Measurements from ENCODE around the gene ASB2. TPM values are rescaled to one million over a fixed set of nuclear protein-coding genes. Genes with fewer than 3 reads are reported as not detected.

ASB2 gene
- total and polyA plus RNA-seq, 2 of the 4 experiments (the other 2 are of a cell fraction), result 0.54 to 0.77 TPM

- dilution Hi-C loops (cut with HindIII; ENCODE audit: low sequenced_read_pairs, unreplicated experiment) (no loop called here), intact Hi-C loops (cut with micrococcal nuclease) (no loop called here)
- BruUV-seq (replicated peaks), result no TSS peak
Observed at GRCh38 chr14:94016446-94016976, 40.1 kb upstream of the ASB2 start.

More at GRCh38 chr14:94016446-94016976, 40.1 kb upstream of the ASB2 start:
- no peak overlapping the region for H4K5ac ChIP-seq (ENCODE audit: low read depth, low read length)
- H2AFZ ChIP-seq (replicated peaks; ENCODE audit: low read length, poor library complexity), result no peak overlapping the region
- ChIA-PET CTCF (interaction anchor here (0.6 to 1.7 kb wide), 2 partner anchors 10 to 77 kb away, joined by 3 to 4 read pairs; no protein-coding TSS in a partner anchor), POLR2A (ENCODE audit: unreplicated experiment) (interaction anchor here (0.5 kb wide), 1 partner anchor 72 kb away, joined by 9 read pairs; no protein-coding TSS in a partner anchor)
- no peaks in the 10 kb centered on the region for H3K4me1 ChIP-seq (ENCODE audit: control insufficient read depth, insufficient read depth, low read length)
- H3K27ac ChIP-seq (ENCODE audit: insufficient read depth, low read length), result no peak overlapping the region
- H3K4me2 ChIP-seq (ENCODE audit: low read depth, low read length), result no peak overlapping the region
- no peak for DNase-seq
- no peak overlapping the region for H2AK5ac ChIP-seq (ENCODE audit: low read depth, low read length)
- no peaks in the 10 kb centered on the region for H3K36me3 ChIP-seq (ENCODE audit: control insufficient read depth, insufficient read depth, low read length)
- no peak overlapping the region for H3K18ac ChIP-seq (ENCODE audit: low read depth, low read length)
- in situ Hi-C loops (cut with MboI; ENCODE audit: low sequenced_read_pairs), result no loop called here
- TF ChIP-seq RAD21 (IDR thresholded peaks at IDR 0.05; ENCODE audit: low read length), result no peak
- TF ChIP-seq, protein P1, sequence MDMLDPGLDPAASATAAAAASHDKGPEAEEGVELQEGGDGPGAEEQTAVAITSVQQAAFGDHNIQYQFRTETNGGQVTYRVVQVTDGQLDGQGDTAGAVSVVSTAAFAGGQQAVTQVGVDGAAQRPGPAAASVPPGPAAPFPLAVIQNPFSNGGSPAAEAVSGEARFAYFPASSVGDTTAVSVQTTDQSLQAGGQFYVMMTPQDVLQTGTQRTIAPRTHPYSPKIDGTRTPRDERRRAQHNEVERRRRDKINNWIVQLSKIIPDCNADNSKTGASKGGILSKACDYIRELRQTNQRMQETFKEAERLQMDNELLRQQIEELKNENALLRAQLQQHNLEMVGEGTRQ (IDR thresholded peaks at IDR 0.05; ENCODE audit: low read depth, low read length), result no peak
- TF ChIP-seq MXI1 (IDR thresholded peaks at IDR 0.05; ENCODE audit: borderline replicate concordance, low read depth, low read length), result no peak
- TF ChIP-seq MAFK (IDR thresholded peaks at IDR 0.05; ENCODE audit: low read depth, low read length), result no peak
- TF ChIP-seq MAZ (IDR thresholded peaks at IDR 0.05; ENCODE audit: borderline replicate concordance, low read depth, low read length), result no peak
- TF ChIP-seq RCOR1 (IDR thresholded peaks at IDR 0.05; ENCODE audit: insufficient replicate concordance, low read length), result no peak
- no peak for TF ChIP-seq NFE2L2 (IDR thresholded peaks at IDR 0.05; ENCODE audit: low read depth, low read length)
- TF ChIP-seq, protein P2, sequence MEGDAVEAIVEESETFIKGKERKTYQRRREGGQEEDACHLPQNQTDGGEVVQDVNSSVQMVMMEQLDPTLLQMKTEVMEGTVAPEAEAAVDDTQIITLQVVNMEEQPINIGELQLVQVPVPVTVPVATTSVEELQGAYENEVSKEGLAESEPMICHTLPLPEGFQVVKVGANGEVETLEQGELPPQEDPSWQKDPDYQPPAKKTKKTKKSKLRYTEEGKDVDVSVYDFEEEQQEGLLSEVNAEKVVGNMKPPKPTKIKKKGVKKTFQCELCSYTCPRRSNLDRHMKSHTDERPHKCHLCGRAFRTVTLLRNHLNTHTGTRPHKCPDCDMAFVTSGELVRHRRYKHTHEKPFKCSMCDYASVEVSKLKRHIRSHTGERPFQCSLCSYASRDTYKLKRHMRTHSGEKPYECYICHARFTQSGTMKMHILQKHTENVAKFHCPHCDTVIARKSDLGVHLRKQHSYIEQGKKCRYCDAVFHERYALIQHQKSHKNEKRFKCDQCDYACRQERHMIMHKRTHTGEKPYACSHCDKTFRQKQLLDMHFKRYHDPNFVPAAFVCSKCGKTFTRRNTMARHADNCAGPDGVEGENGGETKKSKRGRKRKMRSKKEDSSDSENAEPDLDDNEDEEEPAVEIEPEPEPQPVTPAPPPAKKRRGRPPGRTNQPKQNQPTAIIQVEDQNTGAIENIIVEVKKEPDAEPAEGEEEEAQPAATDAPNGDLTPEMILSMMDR (conservative IDR thresholded peaks at IDR 0.05; ENCODE audit: low read depth, low read length), result no peak
- TF ChIP-seq RFX5 (IDR thresholded peaks at IDR 0.05; ENCODE audit: low read depth, low read length), result no peak
- TF ChIP-seq FOS (IDR thresholded peaks at IDR 0.05; ENCODE audit: low read depth, low read length), result no peak
- no peak for TF ChIP-seq CHD1 (IDR thresholded peaks at IDR 0.05; ENCODE audit: low read depth, low read length)
- no peak for TF ChIP-seq BHLHE40 (IDR thresholded peaks at IDR 0.05; ENCODE audit: low read depth, low read length)
- peaks cover 33% of the 10 kb centered on the region for H3K27me3 ChIP-seq (ENCODE audit: control insufficient read depth, insufficient read depth, low read length)
- no peak overlapping the region for H3K56ac ChIP-seq (ENCODE audit: extremely low read depth, insufficient read depth, low read length)
- no peak overlapping the region for H4K8ac ChIP-seq (ENCODE audit: low read depth in 2 of 2, low read length in 2 of 2)
- H4K91ac ChIP-seq (ENCODE audit: insufficient read depth, low read depth, low read length), result no peak overlapping the region
- no peaks in the 10 kb centered on the region for H3K9me1 ChIP-seq (ENCODE audit: insufficient read depth, low read length)
- H3K79me1 ChIP-seq (ENCODE audit: low read depth in 1 of 2, low read length in 2 of 2), result no peaks in the 10 kb centered on the region
- no peak overlapping the region for H3K23ac ChIP-seq (ENCODE audit: low read depth, low read length)
- ATAC-seq (ENCODE audit: low read depth), result no peak
- H3K4me3 ChIP-seq (ENCODE audit: insufficient read depth, low read depth, low read length), result no peak overlapping the region
- H3K4ac ChIP-seq (ENCODE audit: low read depth, low read length), result no peak overlapping the region
- no peaks in the 10 kb centered on the region for H3K9me3 ChIP-seq (ENCODE audit: control insufficient read depth, insufficient read depth, low read length)
- H2BK5ac ChIP-seq (ENCODE audit: low read depth, low read length, poor library complexity, severe bottlenecking), result no peak overlapping the region
- H3K9ac ChIP-seq (ENCODE audit: low read depth, low read length), result no peak overlapping the region
- WGBS, 2 experiments (ENCODE audit: extremely low coverage in 2 of 2, insufficient read length in 1 of 2), result 38% methylated on average over 2 of the region's 8 CpGs; no CpG with 5 or more reads in 1 of the 2 experiments
- no peak overlapping the region for H2AK9ac ChIP-seq (replicated peaks; ENCODE audit: low read depth, low read length, poor library complexity)
- no peaks in the 10 kb centered on the region for H4K20me1 ChIP-seq (ENCODE audit: insufficient read depth, low read length)
- H2BK120ac ChIP-seq (ENCODE audit: low read depth, low read length), result no peak overlapping the region
- no peak overlapping the region for H2BK20ac ChIP-seq (ENCODE audit: low read depth, low read length)
- no peak overlapping the region for H3K14ac ChIP-seq (replicated peaks; ENCODE audit: low read depth, low read length)
- H2BK15ac ChIP-seq (ENCODE audit: low read depth, low read length), result no peak overlapping the region

Data from IMR-90 (cell line).